HG03135 (cell line): Measurements from ENCODE around the gene ZNG1B.
"Not testable (repeated sequence)": the region's sequence is repeated elsewhere in the genome, so short reads cannot be mapped to it uniquely, and the experiment has no call there.

Experiments used
- ATAC-seq: cut with Tn5 transposase; IDR thresholded peaks from one replicate; pipeline ENCODE4 v1.9.1; 2021; ENCODE audit warnings: mild to moderate bottlenecking, moderate library complexity; ENCODE audit not compliant: unreplicated experiment

Gene ZNG1B

GRCh38 chr2:113503094-113504042 is 65.9 kb downstream of the ZNG1B start:
- not testable (repeated sequence) for ATAC-seq

DNA sequence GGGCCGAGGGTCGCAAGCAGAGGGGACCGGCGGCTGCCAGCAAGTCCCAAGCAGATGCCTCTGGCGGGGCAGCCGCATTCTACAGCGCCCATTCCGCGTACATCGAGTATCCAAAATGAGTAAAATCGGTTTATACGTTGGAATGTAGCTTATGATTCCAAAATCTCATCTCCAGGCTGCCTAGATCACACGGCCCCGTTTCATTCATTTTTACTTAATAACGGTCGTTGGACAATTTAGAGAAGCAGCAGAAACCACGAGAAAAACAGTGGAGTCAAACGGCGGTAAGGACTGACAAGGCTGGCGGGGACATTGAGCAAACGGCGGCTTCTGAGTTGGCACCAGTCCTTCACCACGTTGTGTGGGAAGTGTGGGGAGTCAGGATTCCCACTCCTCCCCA is 66.6 kb downstream of the ZNG1B start:
- ATAC-seq: not testable (repeated sequence)

DNA sequence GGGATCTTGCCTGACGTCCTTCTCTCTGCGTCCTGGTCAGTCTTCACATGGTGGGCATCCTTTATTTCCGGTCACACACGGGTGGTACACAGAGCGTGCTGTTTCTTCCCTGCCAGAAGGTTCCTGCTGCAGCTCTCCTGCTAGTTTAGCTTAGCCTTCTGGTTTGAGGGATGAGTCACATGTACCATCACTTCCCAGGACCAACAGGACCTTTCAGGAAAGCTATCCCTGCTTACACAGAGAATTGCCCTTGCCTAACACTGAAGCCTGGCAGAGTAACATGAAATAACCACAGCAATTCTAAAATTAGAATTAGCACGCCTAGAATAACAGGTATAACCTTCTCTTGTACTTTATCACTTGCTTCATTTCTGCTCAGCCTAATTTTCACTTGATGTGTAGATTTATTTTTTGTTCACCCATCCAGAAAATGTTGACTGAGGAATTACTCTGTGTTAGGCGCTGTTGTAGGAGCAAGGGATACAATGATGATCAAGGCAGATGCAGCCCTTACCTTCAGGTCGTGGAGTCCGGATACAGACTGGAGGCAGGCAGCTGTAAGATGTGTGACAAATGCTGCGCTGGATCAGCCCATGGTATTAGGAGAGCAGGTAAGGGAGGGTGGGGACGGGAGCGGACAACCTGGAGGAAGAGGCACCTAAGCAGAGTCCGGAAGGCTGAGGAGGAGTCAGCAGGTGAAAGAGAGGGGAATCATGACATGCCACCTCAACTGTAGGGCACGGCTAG is 70.1 kb downstream of the ZNG1B start:
- ATAC-seq: not testable (repeated sequence)

- ATAC-seq: not testable (repeated sequence)
Observed at GRCh38 chr2:113508187-113508586, 70.7 kb downstream of the ZNG1B start.

- ATAC-seq: not testable (repeated sequence)
Observed at GRCh38 chr2:113510913-113511312, 73.4 kb downstream of the ZNG1B start.

GRCh38 chr2:113511859-113512258 is 74.4 kb downstream of the ZNG1B start:
- ATAC-seq: not testable (repeated sequence)

DNA sequence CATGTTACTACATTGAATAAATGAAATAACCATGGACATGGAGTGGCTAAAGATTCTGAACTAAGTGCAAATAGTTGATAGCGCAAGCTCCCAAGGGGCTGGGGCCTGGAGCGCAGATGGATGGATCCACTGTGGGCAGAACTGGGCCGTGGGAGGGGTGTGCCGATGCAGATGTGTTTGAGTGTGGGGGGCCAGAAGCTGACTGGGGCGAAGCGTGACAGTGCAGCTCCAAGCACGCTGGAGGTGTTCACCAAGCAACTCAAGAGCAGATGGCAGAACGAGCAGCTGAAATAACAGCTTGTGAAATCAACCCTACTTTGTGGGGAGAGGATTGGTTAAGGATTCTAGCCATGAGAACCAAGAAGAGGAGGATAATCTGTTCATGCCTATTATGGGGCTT is 78.0 kb downstream of the ZNG1B start:
- ATAC-seq: not testable (repeated sequence)

DNA sequence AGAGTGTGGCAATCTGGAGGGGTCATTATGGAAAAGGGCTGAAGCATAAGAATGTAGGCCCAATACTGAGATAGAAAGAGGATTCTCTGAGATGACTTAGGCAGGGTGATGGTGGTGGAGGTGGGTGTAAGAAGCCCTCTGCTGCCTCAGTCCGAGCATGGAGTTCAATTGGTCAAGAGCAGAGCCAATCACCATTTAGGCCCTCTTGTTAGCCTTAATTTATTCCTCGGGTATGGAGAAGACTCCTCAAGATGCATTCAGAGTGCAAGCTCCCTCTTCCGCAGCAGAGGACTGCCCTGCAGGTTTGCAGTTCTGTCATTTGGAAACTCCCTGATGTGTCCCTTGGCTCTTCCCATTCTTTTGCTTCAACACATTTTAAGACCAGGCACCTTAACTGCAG is 78.5 kb downstream of the ZNG1B start:
- ATAC-seq: not testable (repeated sequence)

GRCh38 chr2:113517025-113517424 is 79.5 kb downstream of the ZNG1B start:
- ATAC-seq: not testable (repeated sequence)

- ATAC-seq: not testable (repeated sequence)
Observed at GRCh38 chr2:113520837-113521236, 83.3 kb downstream of the ZNG1B start.

DNA sequence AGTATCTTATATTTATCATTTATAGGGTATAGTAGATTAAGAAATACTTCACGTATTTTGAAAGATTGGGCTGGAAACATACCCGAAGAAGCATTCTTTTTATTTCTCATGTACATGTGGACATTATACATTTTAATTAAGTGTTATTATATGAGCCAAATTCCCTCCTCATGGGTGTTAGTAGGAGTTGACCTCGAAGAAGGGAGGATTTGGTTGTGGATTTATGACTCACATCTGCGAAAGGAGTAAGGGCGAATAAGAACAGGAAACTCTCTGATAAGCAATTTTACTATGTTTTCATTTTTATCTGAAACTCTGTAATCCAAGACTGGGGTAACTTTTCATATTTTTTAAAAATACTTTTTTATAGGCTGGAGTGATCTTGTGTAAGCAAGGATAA is 84.0 kb downstream of the ZNG1B start:
- not testable (repeated sequence) for ATAC-seq

DNA sequence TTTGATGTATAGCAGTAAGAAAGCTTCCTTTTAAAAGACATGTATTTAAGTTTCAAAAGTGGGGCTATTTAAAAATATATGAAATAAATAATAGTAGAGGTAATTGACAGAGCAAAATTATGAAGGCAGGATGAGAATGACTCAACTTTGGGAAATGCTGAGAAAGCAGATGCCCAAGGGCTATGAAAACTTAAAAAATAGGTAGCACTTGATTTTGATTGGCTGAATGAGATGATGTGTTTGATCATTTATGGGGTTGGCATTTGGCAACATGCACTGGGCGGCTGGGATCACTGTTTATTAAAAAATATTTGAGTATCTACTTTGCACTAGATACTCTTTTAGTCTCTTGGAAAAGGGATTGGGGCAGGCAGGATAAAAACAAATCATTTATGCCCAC is 87.5 kb downstream of the ZNG1B start:
- not testable (repeated sequence) for ATAC-seq

- ATAC-seq: peak; percentile 78
Observed at GRCh38 chr2:113527350-113528045, 90.0 kb downstream of the ZNG1B start.

DNA sequence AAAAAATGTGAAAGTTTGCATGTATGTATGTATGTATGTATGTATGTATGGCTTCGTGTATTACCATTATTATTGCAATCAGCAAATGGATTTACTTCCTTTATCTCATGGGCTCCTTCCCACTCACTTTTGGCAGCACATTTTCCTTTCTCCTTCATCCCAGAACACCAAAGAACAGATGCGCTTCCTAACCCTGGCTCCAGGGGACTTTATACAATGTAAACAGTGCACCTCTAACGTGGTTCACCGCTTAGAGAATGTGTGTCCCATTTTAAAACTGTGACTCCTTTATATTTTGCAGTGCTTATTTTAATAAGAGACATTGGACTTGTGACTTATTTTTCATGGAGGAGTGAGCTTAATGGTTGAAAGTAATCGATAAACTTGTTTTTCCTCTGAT is 90.6 kb downstream of the ZNG1B start:
- not testable (repeated sequence) for ATAC-seq

GRCh38 chr2:113528904-113529303 is 91.4 kb downstream of the ZNG1B start:
- not testable (repeated sequence) for ATAC-seq

DNA sequence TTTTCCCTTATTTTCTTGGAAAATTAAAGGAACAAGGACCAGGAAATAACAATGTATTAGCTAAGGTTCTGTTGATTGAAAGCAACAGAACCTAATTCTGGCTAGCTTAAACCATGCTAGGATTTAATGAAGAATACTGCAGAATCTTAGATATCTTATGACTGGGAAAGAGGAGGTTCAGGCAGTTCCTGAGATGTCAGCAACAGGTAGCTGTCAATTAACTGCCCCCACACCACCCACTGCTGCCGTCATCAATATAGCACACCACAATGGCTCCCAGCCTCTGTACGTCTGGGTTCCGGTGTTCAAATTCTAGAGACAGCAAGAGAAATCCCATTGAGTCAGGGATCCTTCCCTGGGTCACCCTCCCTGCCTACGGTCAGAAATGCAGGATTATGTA is 95.5 kb downstream of the ZNG1B start:
- not testable (repeated sequence) for ATAC-seq

GRCh38 chr2:113536573-113536972 is 99.1 kb downstream of the ZNG1B start:
- ATAC-seq: not testable (repeated sequence)

DNA sequence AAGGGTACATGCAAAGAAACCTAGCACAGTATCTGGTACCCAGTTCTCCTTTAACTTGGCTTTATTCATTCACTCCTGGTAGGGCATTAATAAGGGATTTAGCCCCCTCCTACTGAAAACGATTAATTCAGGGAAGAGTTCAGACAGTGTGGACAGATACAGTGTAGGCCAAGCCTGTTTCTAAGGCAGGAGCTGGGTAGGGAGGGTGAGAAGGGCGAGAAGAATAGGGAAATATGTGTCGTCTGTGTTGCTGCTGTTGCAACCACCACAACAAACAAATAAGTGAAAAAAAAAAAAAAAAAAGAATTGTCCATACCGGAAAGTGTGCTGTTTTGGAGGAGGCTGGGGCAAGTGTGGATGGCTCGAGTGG is 103.3 kb downstream of the ZNG1B start:
- ATAC-seq: not testable (repeated sequence)

GRCh38 chr2:113541204-113541975 is 103.9 kb downstream of the ZNG1B start:
- not testable (repeated sequence) for ATAC-seq

- ATAC-seq: not testable (repeated sequence)
Observed at GRCh38 chr2:113541976-113542485, 104.5 kb downstream of the ZNG1B start.
